A549 (cell line): ENCODE results near the gene SORCS3. TPM values are rescaled to one million over a fixed set of nuclear protein-coding genes. Genes with fewer than 3 reads are reported as not detected.
A peak's percentile ranks its signal among the peaks of the same experiment; 100 is the strongest.

Experiments used
- ATAC-seq, 2 experiments: fragments of 200-7000 bp in 1 of 2; fragments of >200 bp in 1 of 2; cut with Nextera tagmentation in 1 of 2; cut with Tn5 transposase in 1 of 2; 3 replicates each; pipeline versions ENCODE4 v1.8.0 to v1.9.1; 2018 to 2020; ENCODE audit warnings: mild to moderate bottlenecking in 1 of 2, moderate library complexity in 1 of 2
- CTCF ChIA-PET: fragments of 300-600 bp; sonication (Branson Sonifier 250); formaldehyde crosslinking; extraction: SDS; loops from one replicate; lab custom pipeline; 2021; ENCODE audit warnings: antibody characterized with exemption, inconsistent platforms; lab: Yijun Ruan, JAX
- POLR2A ChIA-PET: fragments of 350-600 bp; formaldehyde crosslinking; extraction: SDS; loops from one replicate; lab custom pipeline; 2021; ENCODE audit warnings: antibody characterized with exemption, inconsistent platforms; lab: Yijun Ruan, JAX
- DNase-seq, 2 experiments: peaks; one replicate each; pipeline versions ENCODE4 v3.0.0 to v3.0.0-alpha.2; 2011 to 2016; ENCODE audit warnings: low read depth in 1 of 2, low spot score in 1 of 2
- FAIRE-seq: peaks from 2 replicates; lab custom pipeline; 2011; peaks lifted over from hg19 to GRCh38; lab: Jason Lieb, UNC
- H3K27ac ChIP-seq, 2 experiments: fragments of >200 bp; sonication (Bioruptor Twin); formaldehyde crosslinking; 3 replicates each; pipeline ENCODE4 v1.5.1; 2016 to 2017
- H3K4me1 ChIP-seq: fragments of >200 bp; sonication (Bioruptor Twin); formaldehyde crosslinking; 3 replicates; pipeline ENCODE4 v1.6.1; 2016
- H3K4me2 ChIP-seq: fragments of >200 bp; sonication (Bioruptor Twin); formaldehyde crosslinking; 3 replicates; pipeline ENCODE4 v1.6.1; 2016
- H3K4me3 ChIP-seq: fragments of >200 bp; sonication (Bioruptor Twin); formaldehyde crosslinking; 3 replicates; pipeline ENCODE4 v1.5.1; 2016
- H3K9me3 ChIP-seq: fragments of >200 bp; sonication (Bioruptor Twin); formaldehyde crosslinking; 3 replicates; pipeline ENCODE4 v1.6.1; 2016
- CHD4 ChIP-seq: fragments of 200-600 bp; sonication (generic); IDR thresholded peaks from 2 replicates; pipeline ENCODE4 v1.6.1; 2016; ENCODE audit warnings: antibody characterized with exemption, mild to moderate bottlenecking, borderline replicate concordance
- CTCF ChIP-seq: fragments of >200 bp; sonication (Bioruptor Twin); formaldehyde crosslinking; IDR thresholded peaks from 3 replicates; pipeline ENCODE4 v1.5.1; 2016
- EHMT2 ChIP-seq: fragments of 200-600 bp; sonication (generic); IDR thresholded peaks from 2 replicates; pipeline ENCODE4 v1.6.1; 2016; ENCODE audit warnings: antibody characterized with exemption, low read depth, mild to moderate bottlenecking, moderate library complexity
- EP300 ChIP-seq, 2 experiments: fragments of >200 bp; sonication (Bioruptor Twin); formaldehyde crosslinking; IDR thresholded peaks; 2 replicates in 1 of 2; 3 replicates in 1 of 2; pipeline ENCODE4 v1.6.1; 2016 to 2017
- ESRRA ChIP-seq: fragments of 150-350 bp; IDR thresholded peaks from 2 replicates; pipeline ENCODE4 v1.6.1; 2014; ENCODE audit warnings: mild to moderate bottlenecking, low read length, borderline replicate concordance
- FOXS1 ChIP-seq: fragments of 250-450 bp; sonication (Bioruptor Pico); IDR thresholded peaks from 2 replicates; pipeline ENCODE4 v1.5.0; 2020; ENCODE audit warnings: mild to moderate bottlenecking, moderate library complexity
- GATA3 ChIP-seq: IDR thresholded peaks from 2 replicates; pipeline ENCODE4 v1.6.1; 2012; ENCODE audit warnings: borderline replicate concordance
- HMGXB4 ChIP-seq: fragments of 250-450 bp; sonication (Bioruptor Pico); IDR thresholded peaks from 2 replicates; pipeline ENCODE4 v1.5.0; 2021; ENCODE audit warnings: mild to moderate bottlenecking, moderate library complexity, borderline replicate concordance
- HOXB13 ChIP-seq: fragments of 250-450 bp; sonication (Bioruptor Pico); IDR thresholded peaks from 2 replicates; pipeline ENCODE4 v1.5.0; 2020; ENCODE audit warnings: low read depth, mild to moderate bottlenecking, moderate library complexity
- JUNB ChIP-seq: fragments of >200 bp; sonication (Bioruptor Twin); formaldehyde crosslinking; IDR thresholded peaks from 2 replicates; pipeline ENCODE4 v1.6.1; 2016
- KDM5A ChIP-seq: fragments of 200-600 bp; sonication (generic); IDR thresholded peaks from 2 replicates; pipeline ENCODE4 v1.6.1; 2016; ENCODE audit warnings: antibody characterized with exemption, mild to moderate bottlenecking
- MAZ ChIP-seq: fragments of 150-350 bp; IDR thresholded peaks from 2 replicates; pipeline ENCODE4 v1.6.1; 2014; ENCODE audit warnings: antibody characterized with exemption, low read depth, low read length, borderline replicate concordance
- MYC ChIP-seq: IDR thresholded peaks from 2 replicates; pipeline ENCODE4 v1.6.1; 2012; ENCODE audit warnings: mild to moderate bottlenecking, inconsistent platforms, low read length, improper control_type of control experiment, borderline replicate concordance
- NFE2L2 ChIP-seq: fragments of 150-350 bp; conservative IDR thresholded peaks from 2 replicates; pipeline ENCODE4 v1.6.1; 2014; ENCODE audit warnings: low read length
- NPAS2 ChIP-seq: fragments of 250-450 bp; sonication (Bioruptor Pico); IDR thresholded peaks from 2 replicates; pipeline ENCODE4 v1.8.0; 2022; ENCODE audit warnings: mild to moderate bottlenecking, moderate library complexity, borderline replicate concordance
- RAD21 ChIP-seq, 2 experiments: fragments of >200 bp in 1 of 2; sonication (Bioruptor Twin) in 1 of 2; formaldehyde crosslinking in 1 of 2; IDR thresholded peaks in 1 of 2; conservative IDR thresholded peaks in 1 of 2; 2 replicates in 1 of 2; 3 replicates in 1 of 2; pipeline ENCODE4 v1.6.1; 2012 to 2018; ENCODE audit warnings: inconsistent platforms in 1 of 2
- RARB ChIP-seq: fragments of 250-450 bp; sonication (Bioruptor Pico); IDR thresholded peaks from 2 replicates; pipeline ENCODE4 v1.8.0; 2021; ENCODE audit warnings: mild to moderate bottlenecking, moderate library complexity
- RCOR1 ChIP-seq: fragments of 150-350 bp; IDR thresholded peaks from 2 replicates; pipeline ENCODE4 v1.6.1; 2014; ENCODE audit warnings: antibody characterized with exemption, low read length, low read depth
- USF2 ChIP-seq: fragments of 450-650 bp; IDR thresholded peaks from 2 replicates; pipeline ENCODE4 v1.6.1; 2014; ENCODE audit warnings: antibody characterized with exemption
- ZNF302 ChIP-seq: fragments of 250-450 bp; sonication (Bioruptor Pico); IDR thresholded peaks from 2 replicates; pipeline ENCODE4 v1.9.0; 2021; ENCODE audit warnings: inconsistent platforms, mild to moderate bottlenecking, moderate library complexity
- WGBS: methylation state at CpG from one replicate; pipeline ENCODE4 v1.1.6; 2017; ENCODE audit errors: missing lambda C conversion rate; 5-methylcytosine and 5-hydroxymethylcytosine counted together
- polyA plus RNA-seq, 4 experiments: library from polyadenylated mRNA; depleted of rRNA in 3 of 4; stranded (reverse); fragments of >200 nt; fragmentation: RNase III in 1 of 4; extraction: RNeasy Plus Mini Kit Qiagen cat#74134 plus additional on column Dnase treatment in 1 of 4; gene quantifications; 2 replicates in 3 of 4; 3 replicates in 1 of 4; pipeline ENCODE4 v1.2.3, GENCODE V29; 2011 to 2017

The SORCS3 gene
- polyA plus RNA-seq, 2 of the 4 experiments (the other 2 are of a cell fraction), result not detected

GRCh38 chr10:105056413-105056812 is 415.3 kb downstream of the SORCS3 start (continued):
- TF ChIP-seq EP300 (IDR thresholded peaks at IDR 0.05) (no peak), HMGXB4 (CRISPR knock-in tag) (no peak), RARB (CRISPR knock-in tag) (no peak), CHD4 (no peak), ZNF302 (CRISPR knock-in tag) (no peak)

- TF ChIP-seq NFE2L2 (no peak), MAZ (no peak), MYC (no peak), ESRRA (no peak), HOXB13 (no peak), KDM5A (no peak), FOXS1 (no peak), USF2 (no peak), EHMT2 (no peak), NPAS2 (CRISPR knock-in tag) (no peak), GATA3 (no peak), RCOR1 (no peak), JUNB (no peak)
- Histone ChIP-seq H3K9me3 (no peaks in the 10 kb centered on the region), H3K4me2 (no peak overlapping the region), H3K4me1 (no peaks in the 10 kb centered on the region), H3K27ac (no peak overlapping the region), H3K4me3 (no peak overlapping the region)
- no peak for FAIRE-seq
- DNase-seq, result no peak
- ChIA-PET POLR2A (no interaction called here), CTCF (interaction anchor here (1.6 kb wide), 2 partner anchors 8 to 13 kb away, joined by 3 to 8 read pairs; no protein-coding TSS in a partner anchor)
- WGBS, result 49% methylated on average over 5 of the region's 5 CpGs
- no peak for ATAC-seq
Measured at GRCh38 chr10:105062951-105063350, 421.9 kb downstream of the SORCS3 start.

- POLR2A ChIA-PET, result no interaction called here
- CTCF ChIA-PET, result interaction anchor here (1.6 kb wide), 2 partner anchors 9 to 12 kb away, joined by 3 to 8 read pairs; no protein-coding TSS in a partner anchor
- FAIRE-seq, result no peak
- DNase-seq, result peak in 1 of 2 experiments; percentile 23
- no peak overlapping the region for H3K4me2 ChIP-seq
- H3K27ac ChIP-seq, result no peak overlapping the region
- no peak overlapping the region for H3K4me3 ChIP-seq
- no peaks in the 10 kb centered on the region for H3K9me3 ChIP-seq
- WGBS, result 0% methylated on average over 5 of the region's 5 CpGs
- H3K4me1 ChIP-seq, result no peaks in the 10 kb centered on the region
- no peak for TF ChIP-seq CTCF
- TF ChIP-seq RAD21 (conservative IDR thresholded peaks at IDR 0.05 in 1 of 2, IDR thresholded peaks at IDR 0.05 in 1 of 2), result peak; percentile 16 to 58; a peak in 2 of 5 replicates
- ATAC-seq, result peak; percentile 34 to 65; a peak in 3 of 6 replicates
Measured at GRCh38 chr10:105063796-105064195, 422.7 kb downstream of the SORCS3 start.
